B cell (primary cell): ENCODE data around the gene CASP1. TPM values are rescaled to one million over a fixed set of nuclear protein-coding genes. Genes with fewer than 3 reads are reported as not detected.
A peak's percentile ranks its signal among the peaks of the same experiment; 100 is the strongest.

Source experiments
- ATAC-seq: fragments of 200-7000 bp; cut with Tn5 transposase; one replicate; pipeline ENCODE4 v1.10.0; 2021; ENCODE audit warnings: low read depth, mild to moderate bottlenecking, moderate number of reproducible peaks, moderate library complexity
- CTCF ChIA-PET: fragments of 350-600 bp; sonication (Branson Sonifier 250); formaldehyde crosslinking; loops from one replicate; lab custom pipeline; 2021; ENCODE audit warnings: antibody characterized with exemption, inconsistent platforms; lab: Charles Lee
- POLR2A ChIA-PET: fragments of 350-600 bp; sonication (Branson Sonifier 250); formaldehyde crosslinking; loops from one replicate; lab custom pipeline; 2021; ENCODE audit warnings: antibody characterized with exemption; lab: Charles Lee
- DNase-seq: peaks from one replicate; pipeline ENCODE4 v3.0.0; 2013
- H2AFZ ChIP-seq: 2 replicates; pipeline ENCODE4 v1.6.1; 2012; ENCODE audit warnings: mild to moderate bottlenecking, low read depth, low read length; ENCODE audit not compliant: insufficient read depth, poor library complexity, severe bottlenecking
- H3K27ac ChIP-seq, 2 donors: 1 replicate in 1 of 2; 2 replicates in 1 of 2; pipeline ENCODE4 v1.5.1; 2012 to 2013; ENCODE audit warnings: low read length in 2 of 2, mild to moderate bottlenecking in 2 of 2, moderate library complexity in 1 of 2
- H3K27me3 ChIP-seq, 4 experiments: fragments of 200-600 bp in 1 of 4; sonication (generic) in 1 of 4; replicated peaks in 1 of 4; 1 replicate in 2 of 4; 2 replicates in 2 of 4; pipeline versions ENCODE4 v1.6.1 to v1.7.0; 2013 to 2016; ENCODE audit warnings: low read length in 3 of 4, mild to moderate bottlenecking in 2 of 4, mixed read lengths in 1 of 4, moderate library complexity in 1 of 4; ENCODE audit not compliant: insufficient read depth in 4 of 4, control insufficient read depth in 3 of 4; ENCODE audit errors: control extremely low read depth in 1 of 4
- H3K36me3 ChIP-seq, 2 experiments: replicated peaks in 1 of 2; 1 replicate in 1 of 2; 2 replicates in 1 of 2; pipeline versions ENCODE4 v1.6.1 to v1.7.1; 2013; ENCODE audit warnings: low read length in 1 of 2; ENCODE audit not compliant: insufficient read depth in 2 of 2, control insufficient read depth in 1 of 2; ENCODE audit errors: control extremely low read depth in 1 of 2, extremely low read depth in 1 of 2
- H3K4me1 ChIP-seq, 2 donors: fragments of 200-600 bp in 1 of 2; sonication (generic) in 1 of 2; 1 replicate in 1 of 2; 2 replicates in 1 of 2; pipeline versions ENCODE4 v1.5.1 to v1.6.1; 2013 to 2017; ENCODE audit warnings: low read length in 2 of 2; ENCODE audit not compliant: control insufficient read depth in 2 of 2, insufficient read depth in 2 of 2
- H3K4me2 ChIP-seq: replicated peaks from 2 replicates; pipeline ENCODE3; 2012; ENCODE audit warnings: mild to moderate bottlenecking, low read depth, low read length; ENCODE audit not compliant: poor library complexity, severe bottlenecking
- H3K4me3 ChIP-seq, 5 experiments: fragments of 200-600 bp in 1 of 5; sonication (generic) in 1 of 5; 1 replicate in 3 of 5; 2 replicates in 2 of 5; pipeline versions ENCODE4 v1.5.1 to v1.7.0; 2011 to 2016; ENCODE audit warnings: low read length in 4 of 5, mild to moderate bottlenecking in 4 of 5, low read depth in 2 of 5, control low read depth in 1 of 5, moderate library complexity in 1 of 5; ENCODE audit not compliant: insufficient read depth in 1 of 5; ENCODE audit errors: control extremely low read depth in 1 of 5, extremely low read depth in 1 of 5
- H3K79me2 ChIP-seq: fragments of 200-600 bp; sonication (generic); one replicate; pipeline ENCODE4 v1.6.0; 2016; ENCODE audit warnings: low read length; ENCODE audit not compliant: control insufficient read depth, insufficient read depth
- H3K9ac ChIP-seq: fragments of 200-600 bp; sonication (generic); 2 replicates; pipeline ENCODE4 v1.6.1; 2017; ENCODE audit warnings: mild to moderate bottlenecking, low read length, moderate library complexity
- H3K9me3 ChIP-seq, 3 donors: one replicate each; pipeline versions ENCODE4 v1.6.1 to v1.7.1; 2013; ENCODE audit warnings: low read length in 2 of 3; ENCODE audit not compliant: control insufficient read depth in 2 of 3, insufficient read depth in 1 of 3; ENCODE audit errors: control extremely low read depth in 1 of 3
- H4K20me1 ChIP-seq: 2 replicates; pipeline ENCODE4 v1.6.0; 2012; ENCODE audit warnings: mild to moderate bottlenecking, low read length; ENCODE audit not compliant: insufficient read depth, control insufficient read depth, poor library complexity, severe bottlenecking
- H3K27ac Mint-ChIP-seq: one replicate; pipeline ENCODE4 v1.8.0; 2021; ENCODE audit warnings: mixed read lengths
- H3K27me3 Mint-ChIP-seq: one replicate; pipeline ENCODE4 v1.8.0; 2021; ENCODE audit warnings: mixed read lengths
- H3K4me1 Mint-ChIP-seq: one replicate; pipeline ENCODE4 v1.8.0; 2021; ENCODE audit warnings: mixed read lengths
- H3K4me3 Mint-ChIP-seq: one replicate; pipeline ENCODE4 v1.8.0; 2021; ENCODE audit warnings: mixed read lengths
- H3K9me3 Mint-ChIP-seq: one replicate; pipeline ENCODE4 v1.8.0; 2022; ENCODE audit warnings: mixed read lengths; ENCODE audit not compliant: insufficient read depth
- CTCF ChIP-seq: fragments of 200-600 bp; IDR thresholded peaks from one replicate; pipeline ENCODE4 v1.8.0; 2022; ENCODE audit warnings: antibody characterized with exemption, mild to moderate bottlenecking
- EZH2 ChIP-seq: IDR thresholded peaks from 2 replicates; pipeline ENCODE4 v1.6.1; 2012; ENCODE audit warnings: borderline replicate concordance, low read depth, mild to moderate bottlenecking, moderate library complexity, low read length; ENCODE audit not compliant: insufficient read depth, poor library complexity, severe bottlenecking
- WGBS: methylation state at CpG from one replicate; pipeline ENCODE4 v1.1.5; 2013; ENCODE audit warnings: missing lambda C conversion rate; ENCODE audit not compliant: insufficient coverage; 5-methylcytosine and 5-hydroxymethylcytosine counted together
- intact Hi-C: fragments of 100-400 bp; cut with micrococcal nuclease; formaldehyde crosslinking; loops from one replicate; pipeline ENCODE4 v1.10.0; 2022
- polyA plus RNA-seq: library from polyadenylated mRNA; depleted of rRNA; stranded (reverse); fragments of >200 nt; gene quantifications from 2 replicates; pipeline ENCODE4 v1.2.3, GENCODE V29; 2012
- total RNA-seq, 2 donors: library from RNA; stranded (reverse); fragments of 120-200 nt in 1 of 2; gene quantifications; 1 replicate in 1 of 2; 2 replicates in 1 of 2; pipeline versions ENCODE4 v1.2.3 to v1.2.4, GENCODE V29; 2013 to 2022

CASP1 gene
- total and polyA plus RNA-seq, 2 donors (not counting 1 experiment from before 2014, with no cell fraction given): 28.4 to 31.9 TPM

- no peak for ATAC-seq
- no peak for TF ChIP-seq CTCF
- TF ChIP-seq EZH2: no peak
- Mint-ChIP-seq H3K9me3 (no peaks in the 10 kb centered on the region), H3K27ac (no peak overlapping the region), H3K27me3 (no peaks in the 10 kb centered on the region), H3K4me3 (no peak overlapping the region), H3K4me1 (peaks cover 32% of the 10 kb centered on the region)
- Histone ChIP-seq H3K4me2 (no peak overlapping the region), H3K27ac (no peak overlapping the region), H3K9me3 (no peaks in the 10 kb centered on the region), H3K79me2 (peaks cover 36% of the 10 kb centered on the region), H3K4me3 (no peak overlapping the region), H4K20me1 (no peaks in the 10 kb centered on the region), H2AFZ (no peak overlapping the region), H3K9ac (no peak overlapping the region), H3K27me3 (no peaks in the 10 kb centered on the region), H3K36me3 (no peaks in the 10 kb centered on the region), H3K4me1 (peaks cover 25 to 30% of the 10 kb centered on the region in 2 donors)
- intact Hi-C loops: loop anchor here (10.0 kb wide), 1 partner anchor 252 kb away; no protein-coding TSS in a partner anchor
- DNase-seq: no peak
- no CpG with 5 or more reads among the region's 8 CpGs for WGBS
- CTCF ChIA-PET: no interaction called here
- POLR2A ChIA-PET: no interaction called here
Observed at GRCh38 chr11:105046898-105047579, 12.1 kb upstream of the CASP1 start.

- peak overlapping the region; percentile 70 for H3K4me2 ChIP-seq
- no peak for DNase-seq
- H3K27ac ChIP-seq: peak overlapping the region; percentile 68 to 75
- intact Hi-C loops: loop anchor here (10.0 kb wide), 1 partner anchor 251 kb away; no protein-coding TSS in a partner anchor
- H3K79me2 ChIP-seq: peaks cover 37% of the 10 kb centered on the region
- peak overlapping the region; percentile 88 for H2AFZ ChIP-seq
- Mint-ChIP-seq H3K4me1 (peaks cover 40% of the 10 kb centered on the region), H3K27me3 (no peaks in the 10 kb centered on the region), H3K9me3 (no peaks in the 10 kb centered on the region), H3K27ac (no peak overlapping the region), H3K4me3 (peak overlapping the region; percentile 66)
- TF ChIP-seq EZH2 (no peak), CTCF (no peak)
- H3K27me3 ChIP-seq: no peaks in the 10 kb centered on the region
- no peaks in the 10 kb centered on the region for H4K20me1 ChIP-seq
- POLR2A ChIA-PET: no interaction called here
- H3K4me1 ChIP-seq: peaks cover 29 to 37% of the 10 kb centered on the region in 2 donors
- CTCF ChIA-PET: no interaction called here
- H3K9me3 ChIP-seq: no peaks in the 10 kb centered on the region
- ATAC-seq: no peak
- peak overlapping the region in 4 of 5 experiments; percentile 59 to 95 (median 66) for H3K4me3 ChIP-seq
- H3K36me3 ChIP-seq: peaks cover 0 to 8% of the 10 kb centered on the region in 2 experiments
- H3K9ac ChIP-seq: peak overlapping the region; percentile 87
- 88% methylated on average over 5 of the region's 5 CpGs for WGBS
Observed at GRCh38 chr11:105045676-105046296, 10.8 kb upstream of the CASP1 start.
